ENCODE data around the gene CNGA2. TPM values are rescaled to one million over a fixed set of nuclear protein-coding genes. Genes with fewer than 3 reads are reported as not detected.

Gene CNGA2
- total RNA-seq, 1 donor from 2014 or later = not detected

Other genes starting within 250 kb of the CNGA2 start
- gene PASD1, start 171.1 kb upstream of the CNGA2 start, total RNA-seq = not detected
- gene PRRG3, start 39.3 kb upstream of the CNGA2 start, total RNA-seq = 0.38 TPM
- gene FATE1, start 18.7 kb upstream of the CNGA2 start, total RNA-seq = not detected
- not detected for gene MAGEA4, start 178.1 kb downstream of the CNGA2 start, total RNA-seq
- 2.1 TPM for gene GABRE, start 239.9 kb downstream of the CNGA2 start, total RNA-seq